ENCODE measurements around the gene HSD17B4. TPM values are rescaled to one million over a fixed set of nuclear protein-coding genes. Genes with fewer than 3 reads are reported as not detected.

HSD17B4 gene
- total RNA-seq: 10 to 100 TPM; 71.6 to 90.6 (median 86.2) TPM

DNA sequence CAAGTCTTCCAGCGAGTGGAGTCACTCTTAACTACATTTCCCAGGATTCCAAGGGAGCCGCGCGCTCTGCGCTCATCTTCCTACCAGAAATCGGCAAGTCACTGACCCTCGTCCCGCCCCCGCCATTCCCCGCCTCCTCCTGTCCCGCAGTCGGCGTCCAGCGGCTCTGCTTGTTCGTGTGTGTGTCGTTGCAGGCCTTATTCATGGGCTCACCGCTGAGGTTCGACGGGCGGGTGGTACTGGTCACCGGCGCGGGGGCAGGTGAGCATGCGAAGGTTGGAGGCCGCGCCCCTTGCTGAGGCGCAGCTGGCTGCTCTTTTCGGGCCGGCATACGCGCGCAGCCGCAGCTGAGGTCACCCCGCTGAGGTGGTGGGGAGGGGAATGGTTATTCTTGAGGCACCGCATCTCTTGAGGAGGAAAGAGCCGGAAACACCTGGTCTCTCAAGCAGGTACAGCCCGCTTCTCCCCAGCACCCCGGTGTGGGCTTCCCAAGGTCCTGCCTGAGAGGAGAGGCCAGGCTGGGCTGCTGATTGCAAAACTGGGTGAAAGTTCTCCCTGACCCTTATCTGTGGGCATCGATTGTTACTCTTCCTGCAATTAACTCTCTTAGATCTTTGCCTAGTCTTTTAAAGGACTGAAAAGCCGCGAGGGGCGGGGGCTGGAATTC lies at the start of gene HSD17B4:
Gene HSD17B4 (plus strand): TSS at position 125 of the 667 bp plus-strand sequence. CDS start 79 bp downstream, at position 204.
- under 1% methylated on average over 37 of the region's 42 CpGs for WGBS
- TF ChIP-seq POLR2A (IDR thresholded peaks at IDR 0.05; ENCODE audit: low read depth) (peak; percentile 21), CTCF (IDR thresholded peaks at IDR 0.05) (no peak), POLR2AphosphoS5 (IDR thresholded peaks at IDR 0.05) (peak; percentile 79 to 95), EP300 (IDR thresholded peaks at IDR 0.05) (no peak)
- H3K4me3 ChIP-seq: peak within 1 kb of the TSS; percentile 73 to 84 (median 79)
- peaks cover 0 to 11% (median 4%) of the 10 kb centered on the region in 4 donors for H3K36me3 ChIP-seq
- peaks cover 15 to 22% (median 20%) of the 10 kb centered on the region in 4 donors for H3K4me1 ChIP-seq
- H3K9me3 ChIP-seq: peaks cover 0 to 7% (median 0%) of the 10 kb centered on the region in 4 donors
- peak within 1 kb of the TSS; percentile 82 to 93 (median 88) for H3K27ac ChIP-seq (replicated peaks in 1 of 4)
- no peaks in the 10 kb centered on the region for H3K27me3 ChIP-seq
- intact Hi-C loops (cut with DNase I): no loop called here
- peak; percentile 96 for DNase-seq (ENCODE audit: extremely low spot score)

DNA sequence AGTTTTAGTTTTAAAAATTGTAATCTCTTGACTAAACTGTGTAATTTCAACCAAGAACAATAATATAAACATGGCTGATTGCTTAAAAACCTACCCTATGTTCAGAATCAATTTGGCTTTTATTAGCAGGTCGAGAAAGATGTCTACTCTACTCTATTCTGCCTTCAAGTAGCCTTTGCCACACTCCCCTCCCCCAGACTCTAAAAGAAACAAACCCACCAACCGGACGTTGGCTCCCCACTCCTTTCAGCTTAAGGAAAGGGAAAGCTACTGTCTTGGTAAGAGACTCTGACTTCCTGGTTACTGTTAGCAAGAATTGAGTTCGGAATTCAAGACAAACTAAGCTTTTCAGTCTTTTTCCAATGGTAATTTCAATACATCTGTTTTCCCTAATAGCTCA lies 49.7 kb upstream of the HSD17B4 start:
- 80% methylated on average over 4 of the region's 4 CpGs for WGBS
- peaks cover 11 to 35% (median 31%) of the 10 kb centered on the region in 4 donors for H3K4me1 ChIP-seq
- no peaks in the 10 kb centered on the region for H3K36me3 ChIP-seq
- H3K4me3 ChIP-seq: no peak overlapping the region
- TF ChIP-seq EP300 (IDR thresholded peaks at IDR 0.05) (no peak), POLR2A (IDR thresholded peaks at IDR 0.05; ENCODE audit: low read depth) (no peak), POLR2AphosphoS5 (IDR thresholded peaks at IDR 0.05) (no peak), CTCF (IDR thresholded peaks at IDR 0.05) (no peak)
- no peak for DNase-seq (ENCODE audit: extremely low spot score)
- H3K27me3 ChIP-seq: no peaks in the 10 kb centered on the region
- intact Hi-C loops (cut with DNase I): no loop called here
- no peaks in the 10 kb centered on the region for H3K9me3 ChIP-seq
- H3K27ac ChIP-seq (replicated peaks in 1 of 4): no peak overlapping the region

DNA sequence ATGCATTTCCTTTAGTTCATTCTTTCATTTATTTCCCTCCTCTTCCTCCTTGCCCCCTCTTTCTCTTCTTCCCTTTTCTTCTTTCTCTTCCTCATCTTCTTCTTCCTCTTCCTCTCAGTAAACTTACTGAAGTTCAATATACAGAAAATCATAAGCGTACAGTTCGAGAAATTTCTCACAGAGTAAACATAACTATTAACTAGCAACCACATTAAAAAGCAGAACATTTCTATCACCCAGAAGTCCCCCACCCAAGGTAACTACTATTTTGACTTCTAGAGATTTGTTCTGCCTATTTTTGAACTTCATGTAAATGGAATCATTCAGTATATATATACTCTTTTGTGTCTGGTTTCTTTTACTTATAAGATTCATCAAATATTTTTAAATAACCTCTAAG lies 48.3 kb upstream of the HSD17B4 start:
- no peak for DNase-seq (ENCODE audit: extremely low spot score)
- intact Hi-C loops (cut with DNase I): no loop called here
- no peak overlapping the region for H3K4me3 ChIP-seq
- no peaks in the 10 kb centered on the region for H3K9me3 ChIP-seq
- H3K36me3 ChIP-seq: no peaks in the 10 kb centered on the region
- no peaks in the 10 kb centered on the region for H3K27me3 ChIP-seq
- 85% methylated on average over 2 of the region's 2 CpGs for WGBS
- TF ChIP-seq POLR2A (IDR thresholded peaks at IDR 0.05; ENCODE audit: low read depth) (no peak), POLR2AphosphoS5 (IDR thresholded peaks at IDR 0.05) (no peak), EP300 (IDR thresholded peaks at IDR 0.05) (no peak), CTCF (IDR thresholded peaks at IDR 0.05) (no peak)
- H3K27ac ChIP-seq (replicated peaks in 1 of 4): no peak overlapping the region
- peaks cover 6 to 22% (median 17%) of the 10 kb centered on the region in 4 donors for H3K4me1 ChIP-seq

DNA sequence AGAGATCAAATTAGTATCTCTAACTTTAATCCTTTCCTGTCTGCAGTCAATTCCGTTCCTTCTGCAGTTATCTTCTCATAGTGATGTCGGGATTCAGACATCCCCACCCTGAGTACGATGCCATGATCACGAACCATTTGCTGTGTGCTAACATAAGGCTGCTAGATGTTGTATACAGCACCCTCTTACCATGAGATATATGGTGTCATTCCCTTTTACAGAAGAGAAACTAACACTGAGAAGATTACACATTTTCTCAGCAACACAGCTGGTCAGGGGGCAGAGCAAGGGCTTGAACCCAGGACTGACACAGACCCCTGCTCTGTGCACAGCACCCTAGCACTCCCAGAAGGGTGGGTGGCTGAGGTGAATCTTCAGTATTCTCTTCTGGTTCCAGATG lies 46.9 kb upstream of the HSD17B4 start:
- intact Hi-C loops (cut with DNase I): no loop called here
- H3K4me1 ChIP-seq: peaks cover 0 to 9% (median 3%) of the 10 kb centered on the region in 4 donors
- no peak for TF ChIP-seq EP300 (IDR thresholded peaks at IDR 0.05)
- no peak for TF ChIP-seq POLR2A (IDR thresholded peaks at IDR 0.05; ENCODE audit: low read depth)
- TF ChIP-seq POLR2AphosphoS5 (IDR thresholded peaks at IDR 0.05): no peak
- no peak for TF ChIP-seq CTCF (IDR thresholded peaks at IDR 0.05)
- no peak overlapping the region for H3K27ac ChIP-seq (replicated peaks in 1 of 4)
- 58% methylated on average over 4 of the region's 4 CpGs for WGBS
- H3K4me3 ChIP-seq: no peak overlapping the region
- H3K27me3 ChIP-seq: no peaks in the 10 kb centered on the region
- no peaks in the 10 kb centered on the region for H3K36me3 ChIP-seq
- DNase-seq (ENCODE audit: extremely low spot score): no peak
- H3K9me3 ChIP-seq: no peaks in the 10 kb centered on the region

Measured in esophagus muscularis mucosa (tissue), 4 donors.